Measurements from ENCODE around the gene SULT1C3. TPM values are rescaled to one million over a fixed set of nuclear protein-coding genes. Genes with fewer than 3 reads are reported as not detected.
A peak's percentile ranks its signal among the peaks of the same experiment; 100 is the strongest.

Gene SULT1C3
- total RNA-seq, 8 experiments from 2014 or later = not detected

- H3K27ac ChIP-seq = no peak overlapping the region
- 29 to 100% (median 90%) methylated on average over 1 to 3 of the region's 5 CpGs; no CpG with 5 or more reads in 1 of the 10 experiments for WGBS, 10 experiments
- in situ Hi-C loops (cut with MboI; ENCODE audit: low pct_unique_long_range_greater_than_20kb in 2 of 9, low sequenced_read_pairs in 9 of 9, unreplicated experiment in 9 of 9) = no loop called here
- H3K4me1 ChIP-seq (replicated peaks in 1 of 2) = peaks cover 5 to 10% of the 10 kb centered on the region in 2 donors
- no peak for ATAC-seq (replicated peaks in 6 of 8)
- H3K4me3 ChIP-seq = no peak overlapping the region
These were observed 45.8 kb downstream of the SULT1C3 start for GRCh38 chr2:108285616-108286015.

- no peak for ATAC-seq (replicated peaks in 6 of 8)
- peaks cover 5 to 10% of the 10 kb centered on the region in 2 donors for H3K4me1 ChIP-seq (replicated peaks in 1 of 2)
- WGBS, 10 experiments = 79 to 100% (median 100%) methylated on average over 1 to 2 of the region's 2 CpGs; no CpG with 5 or more reads in 3 of the 10 experiments
- no peak overlapping the region for H3K4me3 ChIP-seq
- no peak overlapping the region for H3K27ac ChIP-seq
- in situ Hi-C loops (cut with MboI; ENCODE audit: low pct_unique_long_range_greater_than_20kb in 2 of 9, low sequenced_read_pairs in 9 of 9, unreplicated experiment in 9 of 9) = no loop called here
These were observed 47.4 kb downstream of the SULT1C3 start for GRCh38 chr2:108287169-108287568.

GRCh38 chr2:108288534-108289106 lies 48.9 kb downstream of the SULT1C3 start, which contains the start of gene SULT1C2:
SULT1C2 (plus strand) TSS chr2:108288895; CDS start chr2:108293668, 4,773 bp downstream.
- in situ Hi-C loops (cut with MboI; ENCODE audit: low pct_unique_long_range_greater_than_20kb in 2 of 9, low sequenced_read_pairs in 9 of 9, unreplicated experiment in 9 of 9) = no loop called here
- peak; percentile 66 to 99 (median 98) for ATAC-seq (replicated peaks in 6 of 8)
- H3K27ac ChIP-seq = peak within 1 kb of the TSS in 1 of 2 donors; percentile 32
- peak within 1 kb of the TSS in 1 of 5 donors; percentile 19 for H3K4me3 ChIP-seq
- WGBS, 10 experiments = 0 to 31% (median 25%) methylated on average over 1 to 6 of the region's 7 CpGs; no CpG with 5 or more reads in 3 of the 10 experiments
- peaks cover 5 to 10% of the 10 kb centered on the region in 2 donors for H3K4me1 ChIP-seq (replicated peaks in 1 of 2)

- H3K27ac ChIP-seq = no peak overlapping the region
- no peak for ATAC-seq (replicated peaks in 6 of 8)
- H3K4me1 ChIP-seq (replicated peaks in 1 of 2) = peaks cover 0 to 1% of the 10 kb centered on the region in 2 donors
- no peak overlapping the region for H3K4me3 ChIP-seq
- WGBS, 10 experiments = 0 to 100% (median 44%) methylated on average over 1 to 3 of the region's 4 CpGs; no CpG with 5 or more reads in 3 of the 10 experiments
- in situ Hi-C loops (cut with MboI; ENCODE audit: low pct_unique_long_range_greater_than_20kb in 2 of 9, low sequenced_read_pairs in 9 of 9, unreplicated experiment in 9 of 9) = no loop called here
These were observed 54.1 kb downstream of the SULT1C3 start for GRCh38 chr2:108293850-108294249.

- WGBS, 10 experiments = 0 to 100% (median 75%) methylated on average over 1 to 5 of the region's 9 CpGs; no CpG with 5 or more reads in 1 of the 10 experiments
- in situ Hi-C loops (cut with MboI; ENCODE audit: low pct_unique_long_range_greater_than_20kb in 2 of 9, low sequenced_read_pairs in 9 of 9, unreplicated experiment in 9 of 9) = no loop called here
These were observed 57.8 kb downstream of the SULT1C3 start for GRCh38 chr2:108297436-108298141.

GRCh38 chr2:108301558-108301957 lies 61.8 kb downstream of the SULT1C3 start:
- WGBS, 10 experiments = 85 to 100% (median 94%) methylated on average over 1 to 5 of the region's 7 CpGs; no CpG with 5 or more reads in 4 of the 10 experiments
- Histone ChIP-seq H3K27ac (no peak overlapping the region), H3K4me3 (no peak overlapping the region), H3K4me1 (replicated peaks in 1 of 2) (no peaks in the 10 kb centered on the region)
- in situ Hi-C loops (cut with MboI; ENCODE audit: low pct_unique_long_range_greater_than_20kb in 2 of 9, low sequenced_read_pairs in 9 of 9, unreplicated experiment in 9 of 9) = no loop called here
- no peak for ATAC-seq (replicated peaks in 6 of 8)

More at GRCh38 chr2:108297436-108298141, 57.8 kb downstream of the SULT1C3 start:
- H3K4me1 ChIP-seq (replicated peaks in 1 of 2) = no peaks in the 10 kb centered on the region
- H3K4me3 ChIP-seq = no peak overlapping the region
- peak in 2 of 8 experiments; percentile 99 for ATAC-seq (replicated peaks in 6 of 8)
- H3K27ac ChIP-seq = no peak overlapping the region

GRCh38 chr2:108304975-108305374 lies 65.2 kb downstream of the SULT1C3 start:
- Histone ChIP-seq H3K4me1 (replicated peaks in 1 of 2) (no peaks in the 10 kb centered on the region), H3K4me3 (no peak overlapping the region), H3K27ac (no peak overlapping the region)
- WGBS, 10 experiments = 0 to 94% (median 71%) methylated on average over 1 to 2 of the region's 2 CpGs; no CpG with 5 or more reads in 3 of the 10 experiments
- in situ Hi-C loops (cut with MboI; ENCODE audit: low pct_unique_long_range_greater_than_20kb in 2 of 9, low sequenced_read_pairs in 9 of 9, unreplicated experiment in 9 of 9) = no loop called here
- ATAC-seq (replicated peaks in 6 of 8) = no peak

- H3K4me3 ChIP-seq = no peak overlapping the region
- ATAC-seq (replicated peaks in 6 of 8) = no peak
- H3K4me1 ChIP-seq (replicated peaks in 1 of 2) = no peaks in the 10 kb centered on the region
- in situ Hi-C loops (cut with MboI; ENCODE audit: low pct_unique_long_range_greater_than_20kb in 2 of 9, low sequenced_read_pairs in 9 of 9, unreplicated experiment in 9 of 9) = no loop called here
- no peak overlapping the region for H3K27ac ChIP-seq
- 40 to 100% (median 80%) methylated on average over 1 to 2 of the region's 2 CpGs; no CpG with 5 or more reads in 2 of the 10 experiments for WGBS, 10 experiments
These were observed 66.1 kb downstream of the SULT1C3 start for GRCh38 chr2:108305901-108306300.

- in situ Hi-C loops (cut with MboI; ENCODE audit: low pct_unique_long_range_greater_than_20kb in 2 of 9, low sequenced_read_pairs in 9 of 9, unreplicated experiment in 9 of 9) = no loop called here
- Histone ChIP-seq H3K27ac (no peak overlapping the region), H3K4me3 (no peak overlapping the region), H3K4me1 (replicated peaks in 1 of 2) (no peaks in the 10 kb centered on the region)
- no peak for ATAC-seq (replicated peaks in 6 of 8)
These were observed 70.1 kb downstream of the SULT1C3 start for GRCh38 chr2:108309903-108310302.

Other genes with a start within 250 kb of the SULT1C3 start
- gene SULT1C2, start 48.9 kb downstream of the SULT1C3 start, total RNA-seq = 1 to 10 TPM in 4 of 8 experiments, under 1 TPM in 4; 0.21 to 6.6 (median 1.4) TPM
- 10 to 100 TPM in 1 of 8 experiments, 1 to 10 TPM in 5, under 1 TPM in 2; 0.20 to 26.9 (median 2.0) TPM for gene SULT1C4, start 138.0 kb downstream of the SULT1C3 start, total RNA-seq
- gene GCC2, start 209.2 kb downstream of the SULT1C3 start, total RNA-seq = 10 to 100 TPM; 17.5 to 57.6 (median 38.6) TPM

Measured in motor neuron (in vitro differentiated cells).